H9 (cell line): ENCODE data around the gene LAMC2. TPM values are rescaled to one million over a fixed set of nuclear protein-coding genes. Genes with fewer than 3 reads are reported as not detected.

ENCODE experiments used
- DNase-seq: peaks from one replicate; pipeline ENCODE4 v3.0.0-alpha.2; 2017
- H2AFZ ChIP-seq: one replicate; pipeline ENCODE4 v1.6.1; 2013; ENCODE audit warnings: mild to moderate bottlenecking, low read length, control low read depth, moderate library complexity
- H2AK5ac ChIP-seq: 2 replicates; pipeline ENCODE4 v1.6.1; 2013; ENCODE audit warnings: low read length, control low read depth, mixed read lengths; ENCODE audit not compliant: insufficient read length
- H2BK120ac ChIP-seq: one replicate; pipeline ENCODE4 v1.6.1; 2013; ENCODE audit warnings: low read depth, mild to moderate bottlenecking, low read length, control low read depth, inconsistent platforms; ENCODE audit not compliant: poor library complexity, severe bottlenecking
- H2BK12ac ChIP-seq: 2 replicates; pipeline ENCODE4 v1.6.1; 2013; ENCODE audit warnings: low read length, control low read depth, mixed read lengths, low read depth; ENCODE audit not compliant: insufficient read length
- H2BK15ac ChIP-seq: 2 replicates; pipeline ENCODE4 v1.6.1; 2013; ENCODE audit warnings: low read depth, low read length, control low read depth
- H2BK20ac ChIP-seq: one replicate; pipeline ENCODE4 v1.6.1; 2013; ENCODE audit warnings: low read depth, mild to moderate bottlenecking, low read length, control low read depth, inconsistent platforms; ENCODE audit not compliant: poor library complexity, severe bottlenecking
- H2BK5ac ChIP-seq: 2 replicates; pipeline ENCODE4 v1.6.1; 2013; ENCODE audit warnings: low read length, control low read depth, mixed read lengths; ENCODE audit not compliant: insufficient read length
- H3K14ac ChIP-seq: 2 replicates; pipeline ENCODE4 v1.6.1; 2013; ENCODE audit warnings: low read length, control low read depth; ENCODE audit not compliant: insufficient read depth
- H3K18ac ChIP-seq: 2 replicates; pipeline ENCODE4 v1.6.1; 2013; ENCODE audit warnings: low read depth, mild to moderate bottlenecking, mixed read lengths, low read length, control low read depth; ENCODE audit not compliant: insufficient read length
- H3K23ac ChIP-seq: 2 replicates; pipeline ENCODE4 v1.6.1; 2013; ENCODE audit warnings: low read length, control low read depth, mixed read lengths, low read depth; ENCODE audit not compliant: insufficient read length
- H3K23me2 ChIP-seq: 2 replicates; pipeline ENCODE4 v1.6.1; 2013; ENCODE audit warnings: low read depth, mild to moderate bottlenecking, mixed read lengths, low read length, control low read depth; ENCODE audit not compliant: insufficient read length, poor library complexity, severe bottlenecking
- H3K27ac ChIP-seq: 2 replicates; pipeline ENCODE4 v1.5.1; 2013; ENCODE audit warnings: low read length, control low read depth, mixed read lengths, low read depth; ENCODE audit not compliant: insufficient read length
- H3K27me3 ChIP-seq: 2 replicates; pipeline ENCODE4 v1.6.1; 2013; ENCODE audit warnings: low read length, control low read depth, inconsistent platforms; ENCODE audit not compliant: insufficient read depth
- H3K4ac ChIP-seq: 2 replicates; pipeline ENCODE4 v1.6.1; 2013; ENCODE audit warnings: low read depth, mild to moderate bottlenecking, control low read depth, inconsistent platforms, low read length, moderate library complexity
- H3K4me1 ChIP-seq: 2 replicates; pipeline ENCODE4 v1.6.1; 2013; ENCODE audit warnings: low read length, control low read depth, inconsistent platforms; ENCODE audit not compliant: insufficient read depth
- H3K4me2 ChIP-seq: 2 replicates; pipeline ENCODE4 v1.6.1; 2013; ENCODE audit warnings: low read length, control low read depth, mixed read lengths; ENCODE audit not compliant: insufficient read length, insufficient read depth
- H3K56ac ChIP-seq: 2 replicates; pipeline ENCODE4 v1.6.1; 2013; ENCODE audit warnings: low read depth, mild to moderate bottlenecking, mixed read lengths, low read length, control low read depth; ENCODE audit not compliant: insufficient read length
- H3K79me1 ChIP-seq: 2 replicates; pipeline ENCODE4 v1.6.1; 2013; ENCODE audit warnings: low read depth, mild to moderate bottlenecking, moderate library complexity, low read length, control low read depth, inconsistent platforms; ENCODE audit not compliant: insufficient read depth, poor library complexity, severe bottlenecking
- H3K79me2 ChIP-seq: 2 replicates; pipeline ENCODE4 v1.6.1; 2013; ENCODE audit warnings: low read length, control low read depth, inconsistent platforms; ENCODE audit not compliant: insufficient read depth
- H3K9ac ChIP-seq: 2 replicates; pipeline ENCODE4 v1.6.1; 2013; ENCODE audit warnings: low read length, control low read depth, mixed read lengths; ENCODE audit not compliant: insufficient read length; ENCODE audit errors: extremely low read depth
- H3K9me3 ChIP-seq: one replicate; pipeline ENCODE4 v1.6.1; 2013; ENCODE audit warnings: low read depth, low read length, inconsistent platforms; ENCODE audit not compliant: control insufficient read depth
- H3T11ph ChIP-seq: one replicate; pipeline ENCODE4 v1.6.1; 2013; ENCODE audit warnings: mild to moderate bottlenecking, low read length, control low read depth, inconsistent platforms
- H4K20me1 ChIP-seq: one replicate; pipeline ENCODE4 v1.6.1; 2013; ENCODE audit not compliant: control insufficient read depth, insufficient read length, insufficient read depth
- H4K5ac ChIP-seq: 2 replicates; pipeline ENCODE4 v1.6.1; 2013; ENCODE audit warnings: low read depth, mild to moderate bottlenecking, mixed read lengths, low read length, control low read depth; ENCODE audit not compliant: insufficient read length
- H4K8ac ChIP-seq: replicated peaks from 2 replicates; pipeline ENCODE4 v1.6.1; 2013; ENCODE audit warnings: low read length, control low read depth, mixed read lengths, low read depth; ENCODE audit not compliant: insufficient read length
- H4K91ac ChIP-seq: 2 replicates; pipeline ENCODE4 v1.6.1; 2013; ENCODE audit warnings: low read depth, mild to moderate bottlenecking, moderate library complexity, mixed read lengths, low read length, control low read depth; ENCODE audit not compliant: insufficient read length
- H3K27ac Mint-ChIP-seq, 3 experiments: 2 replicates in 2 of 3; 3 replicates in 1 of 3; pipeline ENCODE4 v1.8.0; 2020 to 2021; ENCODE audit warnings: mixed read lengths in 3 of 3, mild to moderate bottlenecking in 1 of 3, moderate library complexity in 1 of 3
- H3K27me3 Mint-ChIP-seq: 2 replicates; pipeline ENCODE4 v1.8.0; 2021; ENCODE audit warnings: low read depth, mild to moderate bottlenecking, moderate library complexity, mixed read lengths
- H3K36me3 Mint-ChIP-seq, 3 experiments: 2 replicates in 2 of 3; 3 replicates in 1 of 3; pipeline ENCODE4 v1.8.0; 2020 to 2021; ENCODE audit warnings: low read depth in 3 of 3, mixed read lengths in 3 of 3; ENCODE audit not compliant: insufficient read depth in 1 of 3
- H3K4me1 Mint-ChIP-seq, 2 experiments: 2 replicates each; pipeline ENCODE4 v1.8.0; 2020; ENCODE audit warnings: mixed read lengths in 2 of 2
- H3K4me3 Mint-ChIP-seq, 2 experiments: 2 replicates in 1 of 2; 3 replicates in 1 of 2; pipeline ENCODE4 v1.8.0; 2020 to 2021; ENCODE audit warnings: mild to moderate bottlenecking in 2 of 2, mixed read lengths in 2 of 2, moderate library complexity in 1 of 2
- H3K9me3 Mint-ChIP-seq, 2 experiments: 2 replicates in 1 of 2; 3 replicates in 1 of 2; pipeline ENCODE4 v1.8.0; 2020; ENCODE audit warnings: mild to moderate bottlenecking in 2 of 2, mixed read lengths in 2 of 2, moderate library complexity in 1 of 2
- WGBS: extraction: QIAGEN DNeasy Blood & Tissue Kit; methylation state at CpG from one replicate; pipeline ENCODE4 v1.1.7; 2013; ENCODE audit warnings: missing lambda C conversion rate, low lambda C conversion rate, mixed read lengths; ENCODE audit not compliant: insufficient read length; ENCODE audit errors: extremely low coverage; 5-methylcytosine and 5-hydroxymethylcytosine counted together
- total RNA-seq: library from RNA; stranded (reverse); gene quantifications from 2 replicates; pipeline ENCODE4 v1.2.1, GENCODE V29; 2021
- TF ChIP-seq, protein P1 (sequence below): fragments of 200-600 bp; sonication (generic); conservative IDR thresholded peaks from 3 replicates; pipeline ENCODE4 v1.8.0; 2021; ENCODE audit warnings: antibody characterized with exemption, mild to moderate bottlenecking

LAMC2 gene
- total RNA-seq, 1 experiment from 2014 or later, result 7.4 TPM

DNA sequence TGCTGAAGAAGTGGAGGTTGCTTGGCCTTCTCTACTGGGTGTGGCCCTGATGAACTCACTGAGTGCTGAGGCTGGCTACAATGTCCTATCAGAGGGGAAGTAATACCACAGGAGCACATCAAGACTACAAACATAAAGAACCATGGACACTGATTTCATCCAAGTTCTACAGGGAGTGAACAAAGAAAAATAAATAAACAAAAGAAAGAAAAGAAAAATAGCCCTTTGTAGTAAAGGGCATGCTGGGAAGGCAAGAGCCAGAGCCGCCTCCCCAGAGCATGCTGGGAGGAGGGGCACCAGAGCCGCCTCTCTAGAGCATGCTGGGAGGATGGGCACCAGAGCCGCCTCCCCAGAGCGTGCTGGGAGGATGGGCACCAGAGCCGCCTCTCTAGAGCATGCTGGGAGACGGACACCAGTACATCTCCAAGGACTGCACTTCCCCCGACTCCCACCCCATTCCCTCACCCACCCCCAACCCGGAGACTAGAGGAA, 65.9 kb downstream of the LAMC2 start:
- Histone ChIP-seq H2BK12ac (no peak overlapping the region), H4K91ac (no peak overlapping the region), H2AFZ (no peak overlapping the region), H3K4ac (no peak overlapping the region), H4K20me1 (no peaks in the 10 kb centered on the region), H3T11ph (no peak overlapping the region), H3K18ac (no peak overlapping the region), H2BK5ac (no peak overlapping the region), H2BK120ac (no peak overlapping the region), H3K4me1 (no peaks in the 10 kb centered on the region), H3K79me1 (no peaks in the 10 kb centered on the region), H4K8ac (no peak overlapping the region), H3K4me2 (no peak overlapping the region), H3K23me2 (no peaks in the 10 kb centered on the region), H2BK15ac (no peak overlapping the region), H3K9me3 (no peaks in the 10 kb centered on the region), H3K14ac (no peak overlapping the region), H3K27me3 (no peaks in the 10 kb centered on the region), H3K79me2 (no peaks in the 10 kb centered on the region), H2AK5ac (no peak overlapping the region), H3K23ac (no peak overlapping the region), H2BK20ac (no peak overlapping the region), H3K56ac (no peak overlapping the region), H4K5ac (no peak overlapping the region), H3K27ac (no peak overlapping the region), H3K9ac (no peak overlapping the region)
- no peaks in the 10 kb centered on the region for H3K27me3 Mint-ChIP-seq
- H3K36me3 Mint-ChIP-seq, result peaks cover 18 to 29% (median 25%) of the 10 kb centered on the region in 3 experiments; a peak in 6 of 7 replicates
- H3K9me3 Mint-ChIP-seq, result peaks cover 5 to 11% of the 10 kb centered on the region in 2 experiments; a peak in 3 of 5 replicates
- peaks cover 3 to 12% of the 10 kb centered on the region in 2 experiments; a peak in 2 of 4 replicates for H3K4me1 Mint-ChIP-seq
- peak; percentile 9 for DNase-seq
- H3K27ac Mint-ChIP-seq, result no peak overlapping the region
- no CpG with 5 or more reads among the region's 8 CpGs for WGBS
- TF ChIP-seq, protein P1, sequence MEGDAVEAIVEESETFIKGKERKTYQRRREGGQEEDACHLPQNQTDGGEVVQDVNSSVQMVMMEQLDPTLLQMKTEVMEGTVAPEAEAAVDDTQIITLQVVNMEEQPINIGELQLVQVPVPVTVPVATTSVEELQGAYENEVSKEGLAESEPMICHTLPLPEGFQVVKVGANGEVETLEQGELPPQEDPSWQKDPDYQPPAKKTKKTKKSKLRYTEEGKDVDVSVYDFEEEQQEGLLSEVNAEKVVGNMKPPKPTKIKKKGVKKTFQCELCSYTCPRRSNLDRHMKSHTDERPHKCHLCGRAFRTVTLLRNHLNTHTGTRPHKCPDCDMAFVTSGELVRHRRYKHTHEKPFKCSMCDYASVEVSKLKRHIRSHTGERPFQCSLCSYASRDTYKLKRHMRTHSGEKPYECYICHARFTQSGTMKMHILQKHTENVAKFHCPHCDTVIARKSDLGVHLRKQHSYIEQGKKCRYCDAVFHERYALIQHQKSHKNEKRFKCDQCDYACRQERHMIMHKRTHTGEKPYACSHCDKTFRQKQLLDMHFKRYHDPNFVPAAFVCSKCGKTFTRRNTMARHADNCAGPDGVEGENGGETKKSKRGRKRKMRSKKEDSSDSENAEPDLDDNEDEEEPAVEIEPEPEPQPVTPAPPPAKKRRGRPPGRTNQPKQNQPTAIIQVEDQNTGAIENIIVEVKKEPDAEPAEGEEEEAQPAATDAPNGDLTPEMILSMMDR, result no peak
- no peak overlapping the region for H3K4me3 Mint-ChIP-seq
